Body of pancreas (tissue), 4 donors: ENCODE measurements around the gene IFT22.

Source experiments
- POLR2A ChIP-seq, 3 donors: fragments of 450-650 bp; IDR thresholded peaks; one replicate each; pipeline ENCODE4 v1.6.1; 2016; ENCODE audit warnings: antibody characterized with exemption in 3 of 3, mild to moderate bottlenecking in 2 of 3
- TF ChIP-seq, protein P1 (sequence below), 7 experiments: fragments of 450-650 bp in 4 of 7; fragments of 200-600 bp in 3 of 7; sonication (generic) in 3 of 7; IDR thresholded peaks; one replicate each; pipeline ENCODE4 v1.5.1; 2016 to 2019; ENCODE audit warnings: antibody characterized with exemption in 7 of 7

DNA sequence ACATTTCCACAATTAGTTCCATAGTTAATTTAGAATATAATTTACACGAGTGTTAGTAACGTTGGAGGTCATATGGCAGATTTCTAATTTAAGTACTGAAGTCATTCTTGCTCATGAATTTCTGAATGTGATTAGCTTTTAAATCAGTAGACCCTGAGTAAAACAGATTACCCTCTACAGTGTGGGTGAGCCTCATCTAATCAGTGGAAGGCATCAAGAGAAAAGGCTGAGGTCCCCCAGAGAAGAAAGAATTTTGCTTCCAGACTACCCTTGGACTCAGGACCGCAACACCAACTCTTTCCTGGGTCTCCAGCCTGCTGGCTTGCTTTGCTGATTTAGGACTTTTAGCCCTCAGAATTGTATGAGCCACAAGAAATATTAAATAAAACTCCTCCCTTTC lies 33.2 kb downstream of the IFT22 start:
- TF ChIP-seq, protein P1, sequence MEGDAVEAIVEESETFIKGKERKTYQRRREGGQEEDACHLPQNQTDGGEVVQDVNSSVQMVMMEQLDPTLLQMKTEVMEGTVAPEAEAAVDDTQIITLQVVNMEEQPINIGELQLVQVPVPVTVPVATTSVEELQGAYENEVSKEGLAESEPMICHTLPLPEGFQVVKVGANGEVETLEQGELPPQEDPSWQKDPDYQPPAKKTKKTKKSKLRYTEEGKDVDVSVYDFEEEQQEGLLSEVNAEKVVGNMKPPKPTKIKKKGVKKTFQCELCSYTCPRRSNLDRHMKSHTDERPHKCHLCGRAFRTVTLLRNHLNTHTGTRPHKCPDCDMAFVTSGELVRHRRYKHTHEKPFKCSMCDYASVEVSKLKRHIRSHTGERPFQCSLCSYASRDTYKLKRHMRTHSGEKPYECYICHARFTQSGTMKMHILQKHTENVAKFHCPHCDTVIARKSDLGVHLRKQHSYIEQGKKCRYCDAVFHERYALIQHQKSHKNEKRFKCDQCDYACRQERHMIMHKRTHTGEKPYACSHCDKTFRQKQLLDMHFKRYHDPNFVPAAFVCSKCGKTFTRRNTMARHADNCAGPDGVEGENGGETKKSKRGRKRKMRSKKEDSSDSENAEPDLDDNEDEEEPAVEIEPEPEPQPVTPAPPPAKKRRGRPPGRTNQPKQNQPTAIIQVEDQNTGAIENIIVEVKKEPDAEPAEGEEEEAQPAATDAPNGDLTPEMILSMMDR (IDR thresholded peaks at IDR 0.05): no peak
- TF ChIP-seq POLR2A (IDR thresholded peaks at IDR 0.05): no peak
